Adipose tissue (tissue), 3 donors: Measurements from ENCODE around the gene SLC25A17. TPM values are rescaled to one million over a fixed set of nuclear protein-coding genes. Genes with fewer than 3 reads are reported as not detected.
"Not testable (repeated sequence)": the region's sequence is repeated elsewhere in the genome, so short reads cannot be mapped to it uniquely, and the experiment has no call there.

Experiments
- H3K27ac ChIP-seq: one replicate; pipeline ENCODE4 v1.5.1; 2013; ENCODE audit warnings: low read depth, low read length
- WGBS, 3 donors: extraction: QIAGEN DNeasy Blood & Tissue Kit; methylation state at CpG; one replicate each; pipeline ENCODE4 v1.1.7; 2013; 5-methylcytosine and 5-hydroxymethylcytosine counted together
- polyA plus RNA-seq, 3 donors: library from polyadenylated mRNA; stranded (reverse); fragments of 200-250 nt; gene quantifications; one replicate each; pipeline ENCODE4 v1.2.3, GENCODE V29; 2013
- donor health status: healthy with polysubstance abuse.
- donor health status: Bipolar disorder and iron deficiency.
- donor health status: healthy.

The SLC25A17 gene
- polyA plus RNA-seq, 3 donors, result 8.3 to 14.0 (median 9.4) TPM

DNA sequence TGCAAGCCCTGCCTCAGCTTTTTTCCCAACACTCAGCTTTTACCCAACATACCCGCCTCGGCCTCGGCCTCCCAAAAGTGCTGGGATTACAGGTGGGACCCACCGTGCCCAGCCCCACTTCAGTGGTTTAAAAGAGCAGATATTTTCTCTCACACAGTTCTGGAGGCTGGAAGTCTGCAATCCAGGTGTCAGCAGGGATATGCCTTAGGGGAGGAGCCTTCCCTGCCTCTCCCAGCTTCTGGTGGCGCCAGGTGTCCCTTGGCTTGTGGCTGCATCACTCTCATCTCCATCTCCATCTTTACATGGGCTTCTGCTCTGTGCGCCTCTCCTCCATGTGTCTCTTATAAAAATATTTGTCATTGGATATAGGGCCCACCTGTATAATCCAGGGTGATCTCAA, 89.9 kb downstream of the SLC25A17 start:
- WGBS, 3 donors, result 80 to 93% (median 87%) methylated on average over 6 of the region's 6 CpGs
- no peak overlapping the region for H3K27ac ChIP-seq

DNA sequence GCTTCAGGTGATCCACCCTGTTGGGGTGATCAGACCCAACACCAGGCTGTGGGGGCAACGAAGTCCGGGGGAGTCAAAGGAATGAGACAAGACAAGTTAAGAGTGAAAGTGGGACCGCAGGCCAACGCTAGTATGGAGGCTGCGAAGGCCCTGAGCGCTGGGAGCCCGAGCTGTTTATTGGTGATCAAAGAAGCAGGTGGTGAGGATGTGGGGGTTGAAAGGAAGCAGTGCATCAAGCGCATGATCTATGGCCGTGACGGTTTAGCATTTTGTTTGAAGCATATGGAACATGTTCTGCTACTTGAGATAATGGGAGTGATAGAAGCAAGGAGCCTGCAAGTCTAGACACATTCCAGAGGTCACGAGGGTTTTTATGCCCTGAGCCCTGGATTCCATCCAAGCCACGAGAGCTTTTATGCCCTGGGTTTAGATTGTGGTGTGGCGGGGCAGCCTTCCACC, 90.4 kb downstream of the SLC25A17 start:
- 47 to 66% (median 58%) methylated on average over 13 of the region's 13 CpGs for WGBS, 3 donors

DNA sequence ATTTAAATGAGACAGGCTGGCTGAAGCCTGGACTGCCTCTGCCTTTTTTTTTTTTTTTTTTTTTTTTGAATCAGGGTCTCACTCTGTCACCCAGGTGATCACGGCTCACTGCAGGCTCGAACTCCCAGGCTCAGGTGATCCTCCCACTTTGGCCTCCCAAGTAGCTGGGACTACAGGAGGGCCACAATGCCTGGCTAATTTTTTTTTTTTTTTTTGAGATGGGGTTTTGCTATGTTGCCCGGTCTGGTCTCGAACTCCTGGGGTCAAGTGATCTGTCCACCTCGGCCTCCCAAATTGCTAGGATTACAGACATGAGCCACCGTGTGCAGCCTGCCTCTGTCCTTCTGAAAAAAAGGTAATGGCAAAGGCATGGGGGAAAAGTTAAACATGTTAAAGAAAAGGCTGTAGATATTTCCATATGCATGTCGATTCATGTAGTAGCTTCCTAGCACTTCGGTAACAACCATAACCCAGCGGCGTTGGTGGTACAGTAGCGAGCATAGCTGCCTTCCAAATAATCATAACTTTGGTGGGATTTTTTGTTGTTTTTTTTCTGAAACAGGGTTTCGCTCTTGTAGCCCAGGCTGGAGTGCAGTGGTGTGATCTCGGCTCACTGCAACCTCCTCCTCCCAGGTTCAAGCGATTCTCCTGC, 91.1 kb downstream of the SLC25A17 start:
- WGBS, 3 donors, result 86 to 95% (median 95%) methylated on average over 14 of the region's 14 CpGs
- no peak overlapping the region for H3K27ac ChIP-seq

More for the DNA sequence above, 90.4 kb downstream of the SLC25A17 start:
- H3K27ac ChIP-seq, result no peak overlapping the region

DNA sequence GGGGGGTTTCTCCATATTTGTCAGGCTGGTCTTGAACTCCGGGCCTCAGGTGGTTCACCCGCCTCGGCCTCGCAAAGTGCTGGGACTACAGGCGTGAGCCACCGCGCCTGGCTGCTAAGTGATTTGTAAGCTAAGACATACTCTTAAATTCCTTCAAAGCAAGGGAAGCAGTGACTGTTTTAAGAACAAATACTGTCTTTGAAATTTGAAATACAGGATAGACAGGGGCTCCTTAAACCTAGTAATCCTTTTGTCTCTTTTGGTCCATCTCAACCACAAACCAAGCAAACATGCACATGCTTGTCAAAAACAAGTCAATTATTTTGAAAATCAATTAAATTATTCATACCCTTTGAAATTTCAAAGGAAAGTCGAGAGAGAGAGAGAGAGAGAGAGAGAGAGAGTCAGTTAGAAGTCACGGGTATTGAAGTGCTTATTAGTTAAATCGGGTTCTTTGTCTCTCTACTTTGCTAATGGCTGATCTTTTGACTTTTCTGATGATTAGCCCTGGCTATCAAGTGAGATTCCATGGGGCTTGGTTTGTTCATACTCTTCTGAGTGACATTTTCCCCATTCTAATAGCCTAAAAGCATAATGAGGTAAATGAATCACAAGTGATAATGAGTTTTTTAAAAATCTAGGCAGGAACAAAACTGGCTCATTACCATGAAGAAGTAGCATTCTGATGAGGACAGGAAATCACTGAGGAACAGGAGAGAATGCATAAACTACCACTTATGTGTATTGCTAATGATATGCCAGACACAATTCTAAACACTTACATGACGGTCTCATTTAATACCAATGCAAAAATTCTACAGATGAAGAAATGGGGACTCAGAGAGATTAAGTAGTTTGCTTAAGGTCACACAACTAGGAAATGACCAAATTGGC, 91.8 kb downstream of the SLC25A17 start:
- H3K27ac ChIP-seq, result no peak overlapping the region
- 79 to 91% (median 89%) methylated on average over 11 of the region's 11 CpGs for WGBS, 3 donors

DNA sequence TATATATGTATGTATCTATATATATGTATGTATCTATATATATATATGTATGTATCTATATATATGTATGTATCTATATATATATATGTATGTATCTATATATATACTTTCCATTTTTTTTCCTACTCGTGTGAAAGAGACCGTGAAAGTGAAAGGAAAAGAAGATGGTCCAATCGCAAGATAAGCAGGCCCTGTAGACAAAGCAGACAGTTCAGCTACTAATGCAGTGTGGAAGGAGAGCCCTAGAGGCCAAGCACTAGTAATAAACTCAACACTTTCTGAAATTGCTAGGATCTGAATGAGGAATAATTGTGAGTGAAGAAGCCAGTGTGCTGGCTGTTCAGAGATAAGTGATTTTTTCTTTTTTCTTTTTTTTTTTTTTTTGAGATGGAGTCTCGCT, 92.6 kb downstream of the SLC25A17 start:
- WGBS, 3 donors, result 47 to 79% (median 52%) methylated on average over 4 of the region's 4 CpGs
- H3K27ac ChIP-seq, result no peak overlapping the region

DNA sequence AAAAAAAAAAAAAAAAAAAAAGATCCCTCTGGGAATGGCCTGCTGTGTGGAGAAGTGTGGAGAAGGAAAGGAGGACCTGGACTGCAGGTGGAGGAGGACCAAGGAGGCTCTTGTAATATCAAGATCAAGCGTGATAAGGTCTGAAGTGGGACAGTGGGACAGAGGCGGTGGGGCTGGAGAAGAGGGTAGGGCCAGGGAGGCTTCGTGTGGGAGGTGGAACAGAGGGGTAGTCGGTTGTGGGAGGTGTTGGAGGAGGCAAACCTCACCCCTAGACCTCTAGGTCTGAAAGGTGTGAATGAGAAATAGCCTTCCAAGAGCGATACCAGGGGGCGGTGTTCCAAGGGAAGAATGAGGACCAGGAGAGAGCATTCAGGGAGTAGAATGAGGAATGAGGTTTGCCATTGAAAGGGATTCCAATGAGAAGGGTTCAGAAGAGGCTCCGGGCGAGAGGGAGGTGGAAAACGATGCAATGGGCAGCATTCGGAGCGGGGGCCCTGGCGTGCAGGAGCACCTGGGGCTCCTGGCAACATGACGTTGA, 95.7 kb downstream of the SLC25A17 start:
- WGBS, 3 donors, result 88 to 92% (median 91%) methylated on average over 13 of the region's 13 CpGs
- no peak overlapping the region for H3K27ac ChIP-seq

DNA sequence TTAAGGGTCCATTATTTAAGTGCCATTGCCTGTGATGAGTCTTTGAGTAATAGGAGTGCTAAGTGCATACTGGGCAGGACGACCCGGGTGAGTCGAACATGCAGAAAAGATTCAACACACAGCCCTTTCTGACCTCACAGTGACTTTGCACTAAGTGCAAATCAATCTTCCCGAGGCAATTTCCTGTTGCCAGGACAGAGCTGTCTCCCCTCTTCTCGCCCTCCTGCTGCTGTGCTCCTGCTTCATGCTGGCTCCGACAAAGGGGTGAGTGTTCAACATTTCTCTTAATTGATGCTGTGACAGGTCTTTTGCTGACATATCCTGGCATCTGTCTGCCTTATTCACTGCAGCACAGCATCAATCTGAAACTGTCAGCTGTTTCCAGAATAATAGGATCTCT, 97.9 kb downstream of the SLC25A17 start:
- H3K27ac ChIP-seq, result no peak overlapping the region
- WGBS, 3 donors, result 8 to 13% (median 9%) methylated on average over 6 of the region's 6 CpGs

DNA sequence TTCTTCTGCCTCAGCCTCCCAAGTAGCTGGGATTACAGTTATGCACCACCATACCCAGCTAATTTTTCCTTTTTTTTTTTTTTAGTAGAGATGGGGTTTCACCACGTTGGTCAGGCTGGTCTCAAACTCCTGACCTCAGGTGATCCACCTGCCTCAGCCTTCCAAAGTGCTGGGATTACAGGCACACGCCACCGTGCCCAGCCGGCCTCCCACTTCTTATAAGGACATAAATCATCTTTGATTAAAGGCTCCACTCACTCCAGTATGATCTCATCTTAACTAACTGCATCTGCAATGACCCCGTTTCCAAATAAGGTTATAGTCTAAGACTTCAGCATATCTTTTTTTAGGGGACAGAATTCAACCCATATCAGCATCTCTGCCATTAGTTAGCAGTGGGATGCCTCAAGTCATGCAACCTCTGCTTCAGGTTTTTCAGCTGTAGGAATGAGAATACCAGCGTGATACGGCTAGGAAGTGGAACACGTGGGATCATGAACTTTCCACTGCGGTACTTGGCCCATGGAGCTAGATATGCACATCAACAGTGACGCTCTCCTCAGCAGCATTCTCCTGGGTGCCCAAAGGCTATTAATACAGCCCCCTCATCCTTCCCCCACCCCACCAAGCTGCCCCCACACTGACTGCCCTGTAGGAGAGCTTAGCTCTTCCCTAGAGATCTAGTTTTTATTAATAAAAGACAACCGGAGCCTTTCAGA, 98.4 kb downstream of the SLC25A17 start:
- WGBS, 3 donors, result 41 to 49% (median 43%) methylated on average over 11 of the region's 11 CpGs
- no peak overlapping the region for H3K27ac ChIP-seq

DNA sequence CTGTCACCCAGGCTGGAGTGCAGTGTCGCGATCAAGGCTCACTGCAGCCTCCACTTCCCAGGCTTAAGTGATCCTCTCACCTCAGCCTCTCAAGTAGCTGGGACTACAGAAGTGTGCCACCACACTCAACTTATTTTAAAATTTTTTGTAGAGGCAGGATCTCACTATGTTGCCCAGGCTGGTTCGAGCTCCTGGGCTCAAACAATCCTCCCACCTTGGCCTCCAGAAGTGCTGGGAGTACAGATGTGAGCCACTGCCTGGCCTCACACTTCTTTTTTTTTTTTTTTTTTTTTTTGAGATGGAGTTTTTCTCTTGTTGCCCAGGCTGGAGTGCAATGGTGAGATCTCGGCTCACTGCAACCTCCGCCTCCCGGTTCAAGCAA, 99.0 kb downstream of the SLC25A17 start:
- not testable (repeated sequence) for H3K27ac ChIP-seq

More for the DNA sequence above, 99.0 kb downstream of the SLC25A17 start:
- WGBS, 3 donors, result 86 to 96% (median 95%) methylated on average over 6 of the region's 6 CpGs

Other genes with a start within 250 kb of the SLC25A17 start
- 10 to 100 TPM; 15.3 to 19.7 (median 15.8) TPM for gene MRTFA, start 182.6 kb downstream of the SLC25A17 start, polyA plus RNA-seq
- under 1 TPM in 1 of 3 donors, not detected in 2; 0.03 TPM for gene MCHR1, start 139.9 kb downstream of the SLC25A17 start, polyA plus RNA-seq
- 100 to 1,000 TPM in 2 of 3 donors, 10 to 100 TPM in 1; 86.2 to 225 (median 185) TPM for gene ST13, start 37.3 kb upstream of the SLC25A17 start, polyA plus RNA-seq
- gene XPNPEP3, start 37.8 kb upstream of the SLC25A17 start, polyA plus RNA-seq, result 1 to 10 TPM; 3.5 to 9.0 (median 3.6) TPM
- gene DNAJB7, start 42.8 kb upstream of the SLC25A17 start, polyA plus RNA-seq, result not detected
- 10 to 100 TPM; 22.0 to 71.4 (median 49.7) TPM for gene RBX1, start 132.0 kb upstream of the SLC25A17 start, polyA plus RNA-seq